ENCODE measurements around the gene ABCC1. TPM values are rescaled to one million over a fixed set of nuclear protein-coding genes. Genes with fewer than 3 reads are reported as not detected.

ABCC1 gene
- total and polyA plus RNA-seq, 2 of the 8 experiments (the other 6 are each of a cell fraction or from before 2014, with no cell fraction given), result 42.6 to 66.8 TPM

DNA sequence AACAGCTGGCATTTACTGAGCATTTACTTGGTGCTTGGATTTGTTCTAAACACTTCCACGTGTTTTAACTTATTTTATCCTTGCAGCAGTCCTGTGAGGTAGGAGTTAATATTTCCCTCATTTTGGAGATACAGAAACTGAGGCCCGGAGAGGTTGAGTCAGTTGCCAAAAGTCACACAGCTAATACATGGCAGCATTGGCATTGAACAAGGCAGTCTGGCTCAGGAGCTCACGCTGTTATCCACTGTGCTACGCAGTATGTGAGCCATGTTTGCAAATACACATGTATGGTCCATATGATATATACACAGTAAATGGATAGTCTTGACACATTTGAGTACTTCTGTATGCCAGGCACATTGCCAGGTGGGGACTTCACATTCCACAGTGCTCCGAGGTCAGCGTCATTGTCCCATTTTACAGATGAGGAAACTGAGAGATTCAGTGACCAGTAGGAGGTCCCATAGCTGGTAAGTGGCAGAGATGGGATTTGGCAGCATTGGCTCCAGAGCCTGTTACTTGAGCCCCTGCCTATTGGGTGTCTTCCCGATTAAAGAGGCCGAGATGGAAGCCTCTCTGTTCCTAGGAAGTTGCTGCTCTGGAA, 163.1 kb downstream of the ABCC1 start (continued):
- TF ChIP-seq HDAC6 (IDR thresholded peaks at IDR 0.05; ENCODE audit: low read depth, low read length), result no peak
